Muscle layer of duodenum (tissue), 2 donors: ENCODE data around the gene KMT2B.

Experiments
- H3K27ac ChIP-seq: one replicate; pipeline ENCODE4 v1.7.0; 2013; ENCODE audit warnings: mild to moderate bottlenecking, low read length
- H3K27me3 ChIP-seq: one replicate; pipeline ENCODE4 v1.7.0; 2013; ENCODE audit warnings: low read depth, mild to moderate bottlenecking, control low read depth, low read length
- H3K36me3 ChIP-seq, 2 donors: one replicate each; pipeline ENCODE4 v1.7.0; 2013; ENCODE audit warnings: low read length in 2 of 2, control low read depth in 1 of 2, mild to moderate bottlenecking in 1 of 2; ENCODE audit not compliant: insufficient read depth in 2 of 2, control insufficient read depth in 1 of 2
- H3K4me1 ChIP-seq, 2 donors: one replicate each; pipeline ENCODE4 v1.7.0; 2013; ENCODE audit warnings: low read length in 2 of 2, mild to moderate bottlenecking in 2 of 2, control low read depth in 1 of 2, moderate library complexity in 1 of 2; ENCODE audit not compliant: insufficient read depth in 2 of 2, control insufficient read depth in 1 of 2
- H3K4me3 ChIP-seq, 2 donors: one replicate each; pipeline ENCODE4 v1.7.0; 2013; ENCODE audit warnings: low read length in 2 of 2, low read depth in 1 of 2, mild to moderate bottlenecking in 1 of 2
- H3K9me3 ChIP-seq, 2 donors: one replicate each; pipeline ENCODE4 v1.7.0; 2013; ENCODE audit warnings: low read length in 2 of 2, control low read depth in 1 of 2, mild to moderate bottlenecking in 1 of 2; ENCODE audit not compliant: control insufficient read depth in 1 of 2
- donor health status: healthy.

The KMT2B gene

GRCh38 chr19:35731353-35731752 lies 13.6 kb downstream of the KMT2B start:
- no peaks in the 10 kb centered on the region for H3K4me1 ChIP-seq
- no peaks in the 10 kb centered on the region for H3K9me3 ChIP-seq
- H3K36me3 ChIP-seq: peaks cover 58 to 90% of the 10 kb centered on the region in 2 donors
- H3K27ac ChIP-seq: no peak overlapping the region
- H3K27me3 ChIP-seq: no peaks in the 10 kb centered on the region
- no peak overlapping the region for H3K4me3 ChIP-seq

- no peaks in the 10 kb centered on the region for H3K9me3 ChIP-seq
- H3K36me3 ChIP-seq: peaks cover 55 to 90% of the 10 kb centered on the region in 2 donors
- H3K27me3 ChIP-seq: no peaks in the 10 kb centered on the region
- no peak overlapping the region for H3K4me3 ChIP-seq
- no peaks in the 10 kb centered on the region for H3K4me1 ChIP-seq
- H3K27ac ChIP-seq: no peak overlapping the region
These were observed 14.1 kb downstream of the KMT2B start for GRCh38 chr19:35731779-35732405.

- Histone ChIP-seq H3K9me3 (no peaks in the 10 kb centered on the region), H3K4me3 (no peak overlapping the region), H3K4me1 (no peaks in the 10 kb centered on the region), H3K36me3 (peaks cover 50 to 88% of the 10 kb centered on the region in 2 donors), H3K27me3 (no peaks in the 10 kb centered on the region), H3K27ac (no peak overlapping the region)
These were observed 14.9 kb downstream of the KMT2B start for GRCh38 chr19:35732540-35733179.

GRCh38 chr19:35733180-35734125 lies 15.7 kb downstream of the KMT2B start:
- Histone ChIP-seq H3K9me3 (no peaks in the 10 kb centered on the region), H3K27ac (no peak overlapping the region), H3K4me1 (no peaks in the 10 kb centered on the region), H3K4me3 (no peak overlapping the region), H3K27me3 (no peaks in the 10 kb centered on the region), H3K36me3 (peaks cover 52 to 88% of the 10 kb centered on the region in 2 donors)

GRCh38 chr19:35734273-35734672 lies 16.5 kb downstream of the KMT2B start:
- Histone ChIP-seq H3K4me1 (no peaks in the 10 kb centered on the region), H3K27ac (no peak overlapping the region), H3K9me3 (no peaks in the 10 kb centered on the region), H3K36me3 (peaks cover 48 to 87% of the 10 kb centered on the region in 2 donors), H3K4me3 (no peak overlapping the region), H3K27me3 (no peaks in the 10 kb centered on the region)

- Histone ChIP-seq H3K36me3 (peaks cover 45 to 81% of the 10 kb centered on the region in 2 donors), H3K9me3 (no peaks in the 10 kb centered on the region), H3K4me3 (no peak overlapping the region), H3K4me1 (peaks cover 3 to 5% of the 10 kb centered on the region in 2 donors), H3K27ac (no peak overlapping the region), H3K27me3 (no peaks in the 10 kb centered on the region)
These were observed 17.1 kb downstream of the KMT2B start for GRCh38 chr19:35734889-35735288.

- Histone ChIP-seq H3K27me3 (no peaks in the 10 kb centered on the region), H3K4me3 (no peak overlapping the region), H3K27ac (no peak overlapping the region), H3K36me3 (peaks cover 32 to 62% of the 10 kb centered on the region in 2 donors), H3K4me1 (peaks cover 4 to 11% of the 10 kb centered on the region in 2 donors), H3K9me3 (no peaks in the 10 kb centered on the region)
These were observed 19.4 kb downstream of the KMT2B start for GRCh38 chr19:35736913-35737886.

- Histone ChIP-seq H3K27ac (no peak overlapping the region), H3K36me3 (peaks cover 32 to 57% of the 10 kb centered on the region in 2 donors)
These were observed 20.5 kb downstream of the KMT2B start for GRCh38 chr19:35738021-35738886.

GRCh38 chr19:35738887-35739229 lies 21.1 kb downstream of the KMT2B start:
- no peaks in the 10 kb centered on the region for H3K9me3 ChIP-seq
- H3K36me3 ChIP-seq: peaks cover 30 to 53% of the 10 kb centered on the region in 2 donors
- H3K27me3 ChIP-seq: no peaks in the 10 kb centered on the region
- peaks cover 4 to 13% of the 10 kb centered on the region in 2 donors for H3K4me1 ChIP-seq
- no peak overlapping the region for H3K27ac ChIP-seq
- no peak overlapping the region for H3K4me3 ChIP-seq

More at GRCh38 chr19:35738021-35738886, 20.5 kb downstream of the KMT2B start:
- peaks cover 4 to 11% of the 10 kb centered on the region in 2 donors for H3K4me1 ChIP-seq
- H3K4me3 ChIP-seq: no peak overlapping the region
- H3K9me3 ChIP-seq: no peaks in the 10 kb centered on the region
- H3K27me3 ChIP-seq: no peaks in the 10 kb centered on the region
